Colonic mucosa (tissue), 4 donors: ENCODE data around the gene GPX3. TPM values are rescaled to one million over a fixed set of nuclear protein-coding genes. Genes with fewer than 3 reads are reported as not detected.

Experiments used
- DNase-seq: peaks from one replicate; pipeline ENCODE4 v3.0.0-alpha.2; 2020
- H3K27ac ChIP-seq: fragments of 200-600 bp; one replicate; pipeline ENCODE4 v1.8.0; 2021
- H3K27me3 ChIP-seq: fragments of 200-600 bp; one replicate; pipeline ENCODE4 v1.8.0; 2021
- H3K36me3 ChIP-seq: fragments of 200-600 bp; one replicate; pipeline ENCODE4 v1.8.0; 2021
- H3K4me1 ChIP-seq: fragments of 200-600 bp; one replicate; pipeline ENCODE4 v1.8.0; 2021; ENCODE audit warnings: mild to moderate bottlenecking
- H3K4me3 ChIP-seq: fragments of 200-600 bp; one replicate; pipeline ENCODE4 v1.8.0; 2021
- H3K9ac ChIP-seq, 2 donors: one replicate each; pipeline ENCODE4 v1.7.0; 2013; ENCODE audit warnings: control low read depth in 2 of 2, low read depth in 2 of 2, low read length in 2 of 2
- H3K9me3 ChIP-seq: fragments of 200-600 bp; one replicate; pipeline ENCODE4 v1.8.0; 2021
- CTCF ChIP-seq: fragments of 200-600 bp; IDR thresholded peaks from one replicate; pipeline ENCODE4 v1.8.0; 2022; ENCODE audit warnings: antibody characterized with exemption, mild to moderate bottlenecking
- intact Hi-C: fragments of 100-400 bp; cut with DNase I; formaldehyde crosslinking; loops from one replicate; pipeline ENCODE4 v1.14.1; 2022
- total RNA-seq, 2 donors: library from RNA; stranded (reverse); fragmentation: NEBNext Ultra II Directional in 1 of 2; extraction: Animal tissue kit (Norgen Biotek cat#: 25700) in 1 of 2; gene quantifications; one replicate each; pipeline ENCODE4 v1.2.1, GENCODE V29; 2021
- donor health status: healthy.
- donor health status: DM: no; HTN: no; CAD: no.
- donor health status: DM: no; HTN: no; CAD: no.

The GPX3 gene
- total RNA-seq, 2 donors from 2014 or later = 30.2 to 60.5 TPM

GRCh38 chr5:151002681-151003502 is 17.5 kb upstream of the GPX3 start:
- Histone ChIP-seq H3K27ac (no peak overlapping the region), H3K36me3 (no peaks in the 10 kb centered on the region), H3K4me3 (no peak overlapping the region), H3K4me1 (peaks cover 3% of the 10 kb centered on the region), H3K9ac (peak overlapping the region in 1 of 2 donors; percentile 15), H3K9me3 (no peaks in the 10 kb centered on the region), H3K27me3 (no peaks in the 10 kb centered on the region)
- peak; percentile 9 for DNase-seq
- intact Hi-C loops = loop anchor here (5.0 kb wide), 3 partner anchors 44 to 159 kb away; no protein-coding TSS in a partner anchor
- no peak for TF ChIP-seq CTCF

DNA sequence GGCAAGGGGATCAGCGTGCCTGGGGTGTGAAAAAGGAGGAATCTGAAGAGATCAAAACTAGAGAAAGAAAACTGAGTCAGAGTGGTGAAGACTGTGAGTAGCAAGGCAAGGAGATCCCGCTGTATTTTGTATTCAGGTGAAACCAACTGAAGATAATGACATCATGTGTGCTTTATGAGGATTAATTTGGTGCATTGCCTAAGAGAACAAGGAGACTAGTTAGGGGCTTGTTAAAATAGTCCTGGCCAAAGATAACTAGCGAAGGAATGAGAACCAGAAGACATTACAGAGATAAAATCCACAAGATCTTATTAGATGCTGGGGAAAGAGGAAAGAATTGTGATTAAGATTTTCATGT is 16.9 kb upstream of the GPX3 start:
- intact Hi-C loops = loop anchor here (5.0 kb wide), 3 partner anchors 44 to 159 kb away; no protein-coding TSS in a partner anchor

GRCh38 chr5:151004499-151004898 is 15.9 kb upstream of the GPX3 start:
- no peak overlapping the region for H3K27ac ChIP-seq
- H3K9ac ChIP-seq = no peak overlapping the region
- H3K9me3 ChIP-seq = no peaks in the 10 kb centered on the region
- no peaks in the 10 kb centered on the region for H3K27me3 ChIP-seq
- no peak for DNase-seq
- intact Hi-C loops = loop anchor here (5.0 kb wide), 3 partner anchors 43 to 158 kb away; no protein-coding TSS in a partner anchor
- H3K4me3 ChIP-seq = no peak overlapping the region
- no peak for TF ChIP-seq CTCF
- H3K4me1 ChIP-seq = peaks cover 3% of the 10 kb centered on the region
- H3K36me3 ChIP-seq = no peaks in the 10 kb centered on the region

More for the DNA sequence above, 16.9 kb upstream of the GPX3 start:
- peaks cover 3% of the 10 kb centered on the region for H3K4me1 ChIP-seq
- no peak overlapping the region for H3K4me3 ChIP-seq
- H3K9me3 ChIP-seq = no peaks in the 10 kb centered on the region
- TF ChIP-seq CTCF = no peak
- no peaks in the 10 kb centered on the region for H3K36me3 ChIP-seq
- no peak overlapping the region for H3K27ac ChIP-seq
- H3K27me3 ChIP-seq = no peaks in the 10 kb centered on the region
- no peak for DNase-seq
- H3K9ac ChIP-seq = no peak overlapping the region

GRCh38 chr5:151005187-151005949 is 15.0 kb upstream of the GPX3 start:
- no peak overlapping the region for H3K4me3 ChIP-seq
- no peaks in the 10 kb centered on the region for H3K36me3 ChIP-seq
- no peaks in the 10 kb centered on the region for H3K9me3 ChIP-seq
- H3K27ac ChIP-seq = peak overlapping the region; percentile 60
- no peaks in the 10 kb centered on the region for H3K27me3 ChIP-seq
- intact Hi-C loops = no loop called here
- TF ChIP-seq CTCF = no peak
- DNase-seq = no peak
- peak overlapping the region; percentile 26 to 30 for H3K9ac ChIP-seq
- H3K4me1 ChIP-seq = peaks cover 3% of the 10 kb centered on the region

DNA sequence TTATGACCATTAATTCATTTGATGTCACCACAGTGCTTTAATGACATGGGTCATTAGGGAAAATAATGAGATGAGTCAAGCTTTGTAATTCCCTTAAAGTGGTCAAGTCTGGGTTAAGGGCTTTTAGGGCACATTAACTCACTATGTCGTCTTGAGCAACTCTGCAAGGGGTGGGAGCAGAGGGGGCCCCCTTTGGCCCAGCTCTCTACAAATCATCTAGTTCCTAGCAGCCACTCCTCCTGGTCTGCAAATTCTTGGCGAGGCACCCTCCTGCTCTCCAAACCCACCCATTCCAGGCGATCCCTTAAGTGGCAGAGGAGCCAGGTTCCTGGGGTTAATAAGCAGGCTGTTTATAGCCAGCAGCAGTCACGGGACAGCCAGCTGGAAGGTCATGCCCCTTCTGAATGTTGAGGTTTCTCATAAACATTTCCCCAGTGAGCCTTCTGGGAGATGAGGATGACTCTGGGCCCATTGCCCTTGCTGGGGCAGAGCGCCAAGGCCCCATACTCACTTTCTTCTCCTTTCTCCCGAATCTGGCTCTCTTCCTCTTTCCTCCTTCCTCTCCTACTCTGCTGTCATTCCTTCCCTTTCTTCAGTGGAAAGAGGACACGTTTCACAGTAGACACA is 14.3 kb upstream of the GPX3 start:
- DNase-seq = peak; percentile 70
- intact Hi-C loops = no loop called here
- no peak for TF ChIP-seq CTCF
- no peaks in the 10 kb centered on the region for H3K36me3 ChIP-seq
- H3K9ac ChIP-seq = peak overlapping the region in 1 of 2 donors; percentile 30
- H3K27ac ChIP-seq = peak overlapping the region; percentile 60
- peaks cover 3% of the 10 kb centered on the region for H3K4me1 ChIP-seq
- no peaks in the 10 kb centered on the region for H3K27me3 ChIP-seq
- no peaks in the 10 kb centered on the region for H3K9me3 ChIP-seq
- H3K4me3 ChIP-seq = no peak overlapping the region
